ENCODE measurements around the gene NANOG. TPM values are rescaled to one million over a fixed set of nuclear protein-coding genes. Genes with fewer than 3 reads are reported as not detected.
"Not testable (repeated sequence)": the region's sequence is repeated elsewhere in the genome, so short reads cannot be mapped to it uniquely, and the experiment has no call there.

Gene NANOG
- total RNA-seq, 3 donors from 2014 or later: 0.64 TPM; not detected in 2

DNA sequence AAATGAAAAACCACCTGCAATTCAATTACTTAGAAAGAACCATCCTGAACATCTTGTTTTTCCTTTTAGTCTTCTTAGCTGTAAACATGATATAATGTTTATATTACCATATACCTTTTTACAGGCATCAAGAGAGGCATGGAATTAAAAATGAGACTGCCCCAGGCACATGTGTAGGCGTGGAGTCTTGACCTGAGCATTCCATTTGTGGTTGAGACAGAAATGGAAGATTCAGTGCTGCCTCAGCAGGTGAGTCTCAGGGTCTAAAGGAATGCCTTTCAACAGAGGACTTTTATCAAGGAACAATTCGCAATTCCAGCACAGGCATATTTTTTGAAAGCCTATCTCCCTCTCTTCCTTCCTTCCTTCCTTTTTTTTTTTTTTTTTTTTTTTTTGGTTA lies 32.2 kb upstream of the NANOG start:
- no peaks in the 10 kb centered on the region for H3K36me3 ChIP-seq (ENCODE audit: low read depth)
- DNase-seq (no peak), ATAC-seq (no peak)
- H3K9me3 ChIP-seq: no peaks in the 10 kb centered on the region
- TF ChIP-seq, protein P1, sequence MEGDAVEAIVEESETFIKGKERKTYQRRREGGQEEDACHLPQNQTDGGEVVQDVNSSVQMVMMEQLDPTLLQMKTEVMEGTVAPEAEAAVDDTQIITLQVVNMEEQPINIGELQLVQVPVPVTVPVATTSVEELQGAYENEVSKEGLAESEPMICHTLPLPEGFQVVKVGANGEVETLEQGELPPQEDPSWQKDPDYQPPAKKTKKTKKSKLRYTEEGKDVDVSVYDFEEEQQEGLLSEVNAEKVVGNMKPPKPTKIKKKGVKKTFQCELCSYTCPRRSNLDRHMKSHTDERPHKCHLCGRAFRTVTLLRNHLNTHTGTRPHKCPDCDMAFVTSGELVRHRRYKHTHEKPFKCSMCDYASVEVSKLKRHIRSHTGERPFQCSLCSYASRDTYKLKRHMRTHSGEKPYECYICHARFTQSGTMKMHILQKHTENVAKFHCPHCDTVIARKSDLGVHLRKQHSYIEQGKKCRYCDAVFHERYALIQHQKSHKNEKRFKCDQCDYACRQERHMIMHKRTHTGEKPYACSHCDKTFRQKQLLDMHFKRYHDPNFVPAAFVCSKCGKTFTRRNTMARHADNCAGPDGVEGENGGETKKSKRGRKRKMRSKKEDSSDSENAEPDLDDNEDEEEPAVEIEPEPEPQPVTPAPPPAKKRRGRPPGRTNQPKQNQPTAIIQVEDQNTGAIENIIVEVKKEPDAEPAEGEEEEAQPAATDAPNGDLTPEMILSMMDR (IDR thresholded peaks at IDR 0.05): no peak
- no peaks in the 10 kb centered on the region for H3K4me1 ChIP-seq (ENCODE audit: low read depth)
- intact Hi-C loops (cut with DNase I, micrococcal nuclease): no loop called here
- H3K4me3 ChIP-seq: no peak overlapping the region

DNA sequence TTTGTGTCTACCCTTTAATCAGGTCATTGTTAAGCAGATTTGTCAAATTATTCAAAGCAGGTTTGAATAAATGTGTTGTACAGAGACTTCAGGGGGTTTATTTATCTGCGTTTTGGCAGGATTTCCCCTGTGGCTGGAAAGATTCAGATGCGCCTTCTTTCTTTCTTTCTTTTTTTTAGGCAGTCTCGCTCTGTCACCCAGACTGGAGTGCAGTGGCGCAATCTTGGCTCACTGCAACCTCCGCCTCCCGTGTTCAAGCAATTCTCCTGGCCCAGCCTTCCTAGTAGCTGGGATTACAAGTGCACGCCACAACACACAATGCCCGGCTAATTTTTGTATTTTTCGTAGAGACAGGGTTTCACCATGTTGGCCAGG lies 30.4 kb upstream of the NANOG start:
- TF ChIP-seq, protein P1 (IDR thresholded peaks at IDR 0.05): no peak
- no peak for ATAC-seq
- DNase-seq: no peak

DNA sequence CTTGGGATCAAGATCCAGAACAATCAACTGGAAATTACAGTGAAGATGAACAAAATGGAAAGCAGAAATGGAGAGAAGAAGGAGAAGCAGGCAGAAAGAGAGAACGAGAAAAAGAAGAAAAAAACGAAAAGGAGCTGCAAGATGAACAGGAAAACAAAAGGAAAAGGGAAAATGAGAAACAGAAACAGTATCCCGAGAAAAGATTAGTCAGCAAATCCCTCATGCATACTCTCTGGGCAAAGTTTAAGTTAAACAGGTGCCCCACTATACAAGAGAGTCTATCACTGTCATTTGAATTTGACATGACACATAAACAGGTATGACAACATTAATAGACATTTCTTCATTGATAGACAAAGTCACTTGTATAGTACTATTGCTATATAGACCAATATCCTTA lies 19.2 kb upstream of the NANOG start:
- Histone ChIP-seq H3K4me3 (no peak overlapping the region), H3K9me3 (no peaks in the 10 kb centered on the region), H3K4me1 (ENCODE audit: low read depth) (no peaks in the 10 kb centered on the region), H3K36me3 (ENCODE audit: low read depth) (no peaks in the 10 kb centered on the region)
- DNase-seq: no peak
- ATAC-seq: no peak
- intact Hi-C loops (cut with DNase I, micrococcal nuclease): no loop called here
- TF ChIP-seq, protein P1 (IDR thresholded peaks at IDR 0.05): no peak

More for the DNA sequence above, 30.4 kb upstream of the NANOG start:
- intact Hi-C loops (cut with DNase I, micrococcal nuclease): no loop called here
- Histone ChIP-seq H3K36me3 (ENCODE audit: low read depth) (no peaks in the 10 kb centered on the region), H3K9me3 (no peaks in the 10 kb centered on the region), H3K4me1 (ENCODE audit: low read depth) (no peaks in the 10 kb centered on the region), H3K4me3 (no peak overlapping the region)

DNA sequence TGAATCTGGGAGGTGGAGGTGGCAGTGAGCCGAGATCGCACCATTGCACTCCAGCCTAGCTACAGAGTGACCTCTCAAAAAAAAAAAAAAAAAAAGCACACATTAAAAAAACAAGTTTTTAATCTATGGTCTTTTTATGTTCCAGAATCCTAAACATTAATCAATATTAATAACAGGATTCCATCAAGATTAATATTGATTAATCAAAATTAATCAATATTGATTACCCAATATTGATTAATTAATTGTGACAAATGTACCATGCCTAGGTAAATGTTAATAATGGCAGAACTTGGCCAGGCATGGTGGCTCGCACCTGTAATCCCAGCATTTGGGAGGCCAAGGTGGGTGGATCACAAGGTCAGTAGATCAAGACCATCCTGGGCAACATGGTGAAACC lies 7.9 kb upstream of the NANOG start:
- H3K4me1 ChIP-seq (ENCODE audit: low read depth): no peaks in the 10 kb centered on the region
- no peaks in the 10 kb centered on the region for H3K9me3 ChIP-seq
- DNase-seq (no peak), ATAC-seq (no peak)
- intact Hi-C loops (cut with DNase I, micrococcal nuclease): no loop called here
- no peaks in the 10 kb centered on the region for H3K36me3 ChIP-seq (ENCODE audit: low read depth)
- TF ChIP-seq, protein P1 (IDR thresholded peaks at IDR 0.05): no peak
- H3K4me3 ChIP-seq: no peak overlapping the region

DNA sequence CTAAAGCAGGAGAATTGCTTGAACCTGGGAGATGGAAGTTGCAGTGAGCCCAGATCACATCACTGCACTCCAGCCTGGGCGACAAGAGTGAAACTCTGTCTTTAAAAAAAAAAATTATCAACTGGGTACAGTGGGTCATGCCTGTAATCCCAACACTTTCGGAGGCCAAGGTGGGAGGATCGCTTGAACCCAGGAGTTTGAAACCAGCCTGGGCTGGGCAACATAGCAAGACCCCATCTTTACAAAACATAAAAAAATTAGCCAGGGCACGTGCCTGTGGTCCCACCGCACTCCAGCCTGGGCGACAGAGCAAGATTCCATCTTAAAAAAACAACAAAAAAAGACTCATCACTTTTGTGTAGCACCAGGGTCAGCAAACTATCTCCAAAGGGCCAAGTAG lies 7.1 kb upstream of the NANOG start:
- Histone ChIP-seq H3K9me3 (no peaks in the 10 kb centered on the region), H3K4me1 (ENCODE audit: low read depth) (no peaks in the 10 kb centered on the region), H3K4me3 (no peak overlapping the region), H3K36me3 (ENCODE audit: low read depth) (no peaks in the 10 kb centered on the region)
- intact Hi-C loops (cut with DNase I, micrococcal nuclease): no loop called here
- ATAC-seq (no peak), DNase-seq (no peak)
- TF ChIP-seq, protein P1 (IDR thresholded peaks at IDR 0.05): no peak

DNA sequence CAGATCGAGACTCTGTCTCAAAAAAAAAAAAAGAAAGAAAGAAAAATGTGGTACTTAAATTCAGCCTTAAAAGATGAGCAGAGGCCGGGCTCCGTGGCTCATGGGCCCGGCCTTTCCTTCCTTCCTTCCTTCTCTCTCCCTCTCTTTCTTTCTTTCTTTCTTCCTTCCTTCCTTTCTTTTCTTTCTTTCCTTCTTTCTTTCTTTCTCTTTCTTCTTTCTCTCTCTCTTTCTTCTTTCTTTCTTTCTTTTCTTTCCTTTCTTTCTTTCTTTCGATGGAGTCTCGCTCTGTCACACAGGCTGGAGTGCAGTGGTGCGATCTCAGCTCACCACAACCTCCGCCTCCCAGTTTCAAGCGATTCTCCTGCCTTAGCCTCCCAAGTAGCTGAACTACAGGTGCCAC lies 5.8 kb upstream of the NANOG start:
- H3K4me1 ChIP-seq (ENCODE audit: low read depth); ATAC-seq; H3K4me3 ChIP-seq; H3K9me3 ChIP-seq; H3K36me3 ChIP-seq (ENCODE audit: low read depth); intact Hi-C loops (cut with DNase I, micrococcal nuclease); DNase-seq: not testable (repeated sequence)

Data from mucosa of descending colon (tissue), 3 donors.